Trophoblast cell (in vitro differentiated cells and primary cell): ENCODE measurements around the gene C1orf232.

Source experiments
- DNase-seq, 2 donors: peaks; one replicate each; pipeline ENCODE4 v3.0.0-alpha.2; 2016
- H2AFZ ChIP-seq: 2 replicates; pipeline ENCODE4 v1.6.1; 2013; ENCODE audit warnings: low read length, moderate library complexity, mild to moderate bottlenecking; ENCODE audit not compliant: insufficient read depth, poor library complexity
- H2AK5ac ChIP-seq: 2 replicates; pipeline ENCODE4 v1.6.1; 2013; ENCODE audit warnings: mild to moderate bottlenecking, low read length
- H2BK120ac ChIP-seq: 2 replicates; pipeline ENCODE4 v1.6.1; 2013; ENCODE audit warnings: low read length, mild to moderate bottlenecking, moderate library complexity; ENCODE audit not compliant: insufficient read depth, poor library complexity
- H2BK12ac ChIP-seq: 2 replicates; pipeline ENCODE4 v1.6.1; 2013; ENCODE audit warnings: mild to moderate bottlenecking, low read length, moderate library complexity
- H2BK5ac ChIP-seq: 2 replicates; pipeline ENCODE4 v1.6.1; 2013; ENCODE audit warnings: low read length, low read depth, moderate library complexity, mild to moderate bottlenecking; ENCODE audit not compliant: poor library complexity
- H3K14ac ChIP-seq: 2 replicates; pipeline ENCODE4 v1.6.1; 2013; ENCODE audit warnings: mild to moderate bottlenecking, low read length
- H3K18ac ChIP-seq: 2 replicates; pipeline ENCODE4 v1.6.1; 2013; ENCODE audit warnings: mild to moderate bottlenecking, low read length
- H3K23ac ChIP-seq: 2 replicates; pipeline ENCODE4 v1.6.1; 2013; ENCODE audit warnings: low read length
- H3K27ac ChIP-seq: 2 replicates; pipeline ENCODE4 v1.5.1; 2013; ENCODE audit warnings: low read depth, mild to moderate bottlenecking, inconsistent platforms, low read length, moderate library complexity
- H3K27me3 ChIP-seq: 2 replicates; pipeline ENCODE4 v1.6.1; 2013; ENCODE audit warnings: inconsistent platforms, mild to moderate bottlenecking, low read length, moderate library complexity; ENCODE audit not compliant: insufficient read depth
- H3K36me3 ChIP-seq, 2 experiments: 1 replicate in 1 of 2; 2 replicates in 1 of 2; pipeline ENCODE4 v1.6.1; 2013; ENCODE audit warnings: low read length in 2 of 2, mild to moderate bottlenecking in 2 of 2, moderate library complexity in 1 of 2; ENCODE audit not compliant: insufficient read depth in 2 of 2, control insufficient read depth in 1 of 2
- H3K4ac ChIP-seq: 2 replicates; pipeline ENCODE4 v1.6.1; 2013; ENCODE audit warnings: low read depth, mild to moderate bottlenecking, low read length, moderate library complexity
- H3K4me1 ChIP-seq, 2 experiments: 1 replicate in 1 of 2; 2 replicates in 1 of 2; pipeline ENCODE4 v1.6.1; 2013; ENCODE audit warnings: low read length in 2 of 2, mild to moderate bottlenecking in 2 of 2, moderate library complexity in 1 of 2; ENCODE audit not compliant: insufficient read depth in 2 of 2, control insufficient read depth in 1 of 2
- H3K4me2 ChIP-seq: 2 replicates; pipeline ENCODE4 v1.6.1; 2013; ENCODE audit warnings: inconsistent platforms, mild to moderate bottlenecking, low read length, moderate library complexity
- H3K4me3 ChIP-seq: 2 replicates; pipeline ENCODE4 v1.5.1; 2013; ENCODE audit warnings: mild to moderate bottlenecking, low read depth, low read length, inconsistent platforms
- H3K79me1 ChIP-seq: one replicate; pipeline ENCODE4 v1.6.1; 2013; ENCODE audit warnings: low read length
- H3K79me2 ChIP-seq: 2 replicates; pipeline ENCODE4 v1.6.1; 2013; ENCODE audit warnings: low read length, mild to moderate bottlenecking; ENCODE audit not compliant: control insufficient read depth, insufficient read depth, poor library complexity
- H3K9ac ChIP-seq: 2 replicates; pipeline ENCODE4 v1.6.1; 2013; ENCODE audit warnings: mild to moderate bottlenecking, low read length
- H3K9me3 ChIP-seq: 2 replicates; pipeline ENCODE4 v1.6.1; 2013; ENCODE audit warnings: low read depth, mild to moderate bottlenecking, control low read depth, inconsistent platforms, low read length; ENCODE audit not compliant: insufficient read depth
- H4K12ac ChIP-seq: 2 replicates; pipeline ENCODE4 v1.6.1; 2013; ENCODE audit warnings: low read depth, mild to moderate bottlenecking, low read length, moderate library complexity
- H4K8ac ChIP-seq: 2 replicates; pipeline ENCODE4 v1.6.1; 2013; ENCODE audit warnings: low read depth, mild to moderate bottlenecking, low read length, moderate library complexity
- H4K91ac ChIP-seq: one replicate; pipeline ENCODE4 v1.6.1; 2013; ENCODE audit warnings: low read depth, mild to moderate bottlenecking, low read length, moderate library complexity
- WGBS: extraction: QIAGEN DNeasy Blood & Tissue Kit; methylation state at CpG from one replicate; pipeline ENCODE4 v1.1.7; 2013; ENCODE audit warnings: missing lambda C conversion rate; ENCODE audit not compliant: insufficient read length, insufficient coverage; ENCODE audit errors: extremely low coverage; 5-methylcytosine and 5-hydroxymethylcytosine counted together

C1orf232 gene

DNA sequence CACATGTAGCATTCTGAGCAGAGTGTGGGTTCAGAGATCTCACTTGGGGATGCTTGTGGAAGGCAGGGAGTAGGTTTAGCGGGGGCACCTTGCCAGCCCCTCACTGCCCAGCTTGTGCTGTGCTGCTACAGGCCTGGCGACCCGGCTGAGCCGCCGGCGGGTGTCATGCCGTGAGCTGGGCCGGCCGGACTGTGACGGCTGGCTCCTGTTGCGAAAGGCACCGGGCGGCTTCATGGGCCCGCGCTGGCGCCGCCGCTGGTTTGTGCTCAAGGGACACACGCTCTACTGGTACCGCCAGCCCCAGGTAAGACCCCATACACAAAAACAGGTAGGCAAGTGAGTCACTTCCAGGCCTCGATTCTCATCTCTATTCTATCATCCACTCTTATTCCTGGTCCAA, 16.1 kb upstream of the C1orf232 start:
- Histone ChIP-seq H3K79me2 (no peaks in the 10 kb centered on the region), H3K4ac (no peak overlapping the region), H4K12ac (no peak overlapping the region), H2AFZ (no peak overlapping the region), H3K9me3 (peaks cover 1% of the 10 kb centered on the region), H2BK120ac (no peak overlapping the region), H4K8ac (no peak overlapping the region), H2BK5ac (no peak overlapping the region), H3K14ac (no peak overlapping the region), H3K36me3 (peaks cover 54 to 60% of the 10 kb centered on the region in 2 experiments), H4K91ac (no peak overlapping the region), H3K27me3 (no peaks in the 10 kb centered on the region), H3K4me1 (no peaks in the 10 kb centered on the region), H2BK12ac (no peak overlapping the region), H3K4me2 (no peak overlapping the region), H3K27ac (no peak overlapping the region), H3K9ac (no peak overlapping the region), H3K79me1 (no peaks in the 10 kb centered on the region), H3K4me3 (no peak overlapping the region), H3K23ac (no peak overlapping the region), H3K18ac (no peak overlapping the region), H2AK5ac (no peak overlapping the region)
- no CpG with 5 or more reads among the region's 21 CpGs for WGBS
- no peak for DNase-seq

DNA sequence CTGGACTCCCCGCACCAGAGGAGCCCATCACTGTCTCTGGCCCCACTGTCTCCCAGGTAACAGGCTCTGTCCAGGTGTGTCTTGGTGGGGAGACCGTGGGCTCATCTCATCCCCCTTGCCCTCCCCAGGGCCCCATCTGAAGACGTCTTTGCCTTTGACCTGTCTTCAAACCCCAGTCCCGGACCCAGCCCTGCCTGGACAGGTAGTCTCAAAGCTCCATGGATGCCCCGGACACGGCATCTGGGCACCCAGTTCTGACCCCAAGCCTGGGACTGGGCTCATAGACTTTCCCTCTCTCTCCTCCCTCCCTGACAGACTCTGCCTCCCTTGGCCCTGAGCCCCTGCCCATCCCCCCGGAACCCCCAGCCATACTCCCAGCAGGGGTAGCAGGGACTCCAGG, 15.3 kb upstream of the C1orf232 start:
- Histone ChIP-seq H3K14ac (no peak overlapping the region), H3K79me2 (no peaks in the 10 kb centered on the region), H3K27ac (no peak overlapping the region), H3K23ac (no peak overlapping the region), H3K4me1 (no peaks in the 10 kb centered on the region), H3K4me3 (no peak overlapping the region), H2BK5ac (no peak overlapping the region), H3K4me2 (no peak overlapping the region), H4K12ac (no peak overlapping the region), H3K36me3 (peaks cover 50 to 56% of the 10 kb centered on the region in 2 experiments), H2AFZ (no peak overlapping the region), H3K9ac (no peak overlapping the region), H3K27me3 (no peaks in the 10 kb centered on the region), H4K8ac (no peak overlapping the region), H3K79me1 (no peaks in the 10 kb centered on the region), H2AK5ac (no peak overlapping the region), H3K18ac (no peak overlapping the region), H3K4ac (no peak overlapping the region), H3K9me3 (peaks cover 1% of the 10 kb centered on the region), H2BK12ac (no peak overlapping the region), H2BK120ac (no peak overlapping the region), H4K91ac (no peak overlapping the region)
- no peak for DNase-seq
- WGBS: no CpG with 5 or more reads among the region's 7 CpGs

DNA sequence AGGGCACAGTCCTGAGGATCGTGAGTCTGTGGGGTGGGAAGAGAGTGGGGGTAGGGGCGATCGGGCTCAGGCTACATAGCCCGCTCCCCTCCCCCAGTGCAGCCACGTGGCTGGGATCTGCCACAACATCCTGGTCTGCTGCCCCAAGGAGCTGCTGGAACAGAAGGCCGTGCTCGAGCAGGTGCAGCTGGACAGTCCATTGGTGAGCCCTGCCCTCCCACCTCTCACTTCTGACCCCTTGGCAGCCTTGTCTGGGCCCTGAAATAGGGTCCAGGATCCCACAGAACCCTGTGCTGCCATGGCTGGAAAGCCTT, 13.6 kb upstream of the C1orf232 start:
- Histone ChIP-seq H2BK12ac (no peak overlapping the region), H4K8ac (no peak overlapping the region), H4K91ac (no peak overlapping the region), H3K9ac (no peak overlapping the region), H2AFZ (no peak overlapping the region), H3K79me2 (no peaks in the 10 kb centered on the region), H3K27ac (no peak overlapping the region), H3K9me3 (peaks cover 1% of the 10 kb centered on the region), H3K27me3 (no peaks in the 10 kb centered on the region), H3K4ac (no peak overlapping the region), H3K4me3 (no peak overlapping the region), H4K12ac (no peak overlapping the region), H2AK5ac (no peak overlapping the region), H2BK5ac (no peak overlapping the region), H3K4me1 (peaks cover 6 to 10% of the 10 kb centered on the region in 2 experiments), H3K4me2 (no peak overlapping the region), H3K18ac (no peak overlapping the region), H3K79me1 (peaks cover 3% of the 10 kb centered on the region), H3K23ac (no peak overlapping the region), H3K36me3 (peaks cover 37 to 43% of the 10 kb centered on the region in 2 experiments), H2BK120ac (no peak overlapping the region), H3K14ac (no peak overlapping the region)
- no CpG with 5 or more reads among the region's 7 CpGs for WGBS
- no peak for DNase-seq

DNA sequence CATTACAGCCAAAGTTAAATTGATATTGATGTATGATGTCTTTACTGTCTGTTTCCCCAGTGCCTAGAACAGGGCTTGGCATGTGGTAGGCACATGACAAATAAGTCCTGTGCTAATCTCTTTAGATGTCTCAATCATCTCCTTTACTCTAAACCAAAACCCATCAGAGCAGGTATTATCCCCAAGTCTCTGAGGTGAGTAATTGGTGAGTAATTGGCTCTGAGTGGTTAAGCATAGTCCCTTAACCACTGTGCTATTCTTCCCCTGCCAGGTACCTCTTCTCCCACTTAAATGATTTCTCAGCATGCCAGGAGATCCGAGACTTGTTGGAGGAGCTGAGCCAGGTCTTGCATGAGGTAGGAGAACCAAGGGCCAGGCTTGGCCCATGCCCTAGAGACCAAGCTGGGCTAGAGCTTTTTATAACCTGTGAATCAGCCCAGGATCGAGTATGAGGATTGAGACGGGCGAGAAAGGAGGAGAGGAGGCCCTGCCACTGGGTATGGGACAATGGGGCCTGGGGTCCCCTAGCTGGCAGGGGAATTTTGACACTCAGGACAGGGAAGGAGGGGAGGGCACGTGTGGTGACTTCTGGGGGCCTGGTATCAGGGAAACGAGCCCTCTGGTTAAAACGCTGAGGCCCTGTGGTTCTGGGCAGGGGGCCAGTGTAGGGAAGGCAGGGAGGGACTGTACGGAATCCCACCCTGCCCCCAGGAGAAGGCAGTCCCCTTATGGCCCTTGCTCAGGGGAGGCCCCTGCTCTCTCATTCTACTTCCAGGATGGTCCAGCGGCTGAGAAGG, 13.0 kb upstream of the C1orf232 start:
- Histone ChIP-seq H3K9me3 (peaks cover 1% of the 10 kb centered on the region), H2AFZ (no peak overlapping the region), H3K27me3 (no peaks in the 10 kb centered on the region), H3K79me1 (peaks cover 6% of the 10 kb centered on the region), H3K4me2 (no peak overlapping the region), H4K8ac (no peak overlapping the region), H4K91ac (no peak overlapping the region), H3K4me3 (no peak overlapping the region), H3K23ac (no peak overlapping the region), H3K27ac (no peak overlapping the region), H4K12ac (no peak overlapping the region), H3K79me2 (peaks cover 1% of the 10 kb centered on the region), H2BK5ac (no peak overlapping the region), H2BK12ac (no peak overlapping the region), H3K9ac (no peak overlapping the region), H3K14ac (no peak overlapping the region), H3K4me1 (peaks cover 9 to 13% of the 10 kb centered on the region in 2 experiments), H3K18ac (no peak overlapping the region), H3K4ac (no peak overlapping the region), H3K36me3 (peaks cover 35 to 38% of the 10 kb centered on the region in 2 experiments), H2BK120ac (no peak overlapping the region), H2AK5ac (no peak overlapping the region)
- no CpG with 5 or more reads among the region's 9 CpGs for WGBS
- DNase-seq: no peak
